H1 (cell line): Measurements from ENCODE around the gene SERINC5. TPM values are rescaled to one million over a fixed set of nuclear protein-coding genes. Genes with fewer than 3 reads are reported as not detected.

Experiments
- CTCF ChIA-PET: fragments of 300-600 bp; sonication (Branson Sonifier 250); formaldehyde crosslinking; loops from one replicate; lab custom pipeline; 2021; ENCODE audit not compliant: partially characterized antibody; lab: Charles Lee
- POLR2A ChIA-PET: fragments of 300-600 bp; sonication (Branson Sonifier 250); formaldehyde crosslinking; loops from one replicate; lab custom pipeline; 2021; ENCODE audit warnings: inconsistent platforms; ENCODE audit not compliant: partially characterized antibody; lab: Charles Lee
- DNase-seq, 2 experiments: peaks; one replicate each; pipeline versions ENCODE4 v3.0.0 to v3.0.0-alpha.2; 2010 to 2022; ENCODE audit warnings: low spot score in 2 of 2, low read depth in 1 of 2, mixed read lengths in 1 of 2
- FAIRE-seq: peaks from 2 replicates; lab custom pipeline; 2011; peaks lifted over from hg19 to GRCh38; lab: Jason Lieb, UNC
- H2AFZ ChIP-seq: 2 replicates; pipeline ENCODE4 v1.8.1; 2012; ENCODE audit warnings: low read length, inconsistent platforms
- H2AK5ac ChIP-seq: 2 replicates; pipeline ENCODE4 v1.6.1; 2013; ENCODE audit warnings: low read depth, low read length
- H2BK120ac ChIP-seq: replicated peaks from 2 replicates; pipeline ENCODE3; 2013; ENCODE audit warnings: low read depth, low read length, inconsistent platforms
- H2BK12ac ChIP-seq: 2 replicates; pipeline ENCODE4 v1.6.1; 2013; ENCODE audit warnings: low read depth, low read length
- H2BK15ac ChIP-seq: 2 replicates; pipeline ENCODE4 v1.6.1; 2013; ENCODE audit warnings: low read length
- H2BK20ac ChIP-seq: 2 replicates; pipeline ENCODE4 v1.6.1; 2013; ENCODE audit warnings: low read length
- H2BK5ac ChIP-seq: 2 replicates; pipeline ENCODE4 v1.6.1; 2013; ENCODE audit warnings: low read depth, low read length
- H3K14ac ChIP-seq: 2 replicates; pipeline ENCODE4 v1.6.1; 2013; ENCODE audit warnings: inconsistent platforms; ENCODE audit not compliant: insufficient read length
- H3K18ac ChIP-seq: 2 replicates; pipeline ENCODE4 v1.6.1; 2013; ENCODE audit warnings: low read length; ENCODE audit errors: extremely low read depth
- H3K23ac ChIP-seq: 2 replicates; pipeline ENCODE4 v1.6.1; 2013; ENCODE audit warnings: inconsistent platforms; ENCODE audit not compliant: insufficient read length
- H3K23me2 ChIP-seq: 2 replicates; pipeline ENCODE4 v1.6.1; 2013; ENCODE audit warnings: low read depth, low read length
- H3K27ac ChIP-seq: 2 replicates; pipeline ENCODE4 v1.6.1; 2011; ENCODE audit warnings: low read depth, low read length, inconsistent platforms
- H3K27me3 ChIP-seq, 4 experiments: replicated peaks in 1 of 4; 1 replicate in 1 of 4; 2 replicates in 3 of 4; pipeline versions ENCODE4 v1.6.1 to v1.8.1; 2011 to 2013; ENCODE audit warnings: low read length in 3 of 4, mild to moderate bottlenecking in 3 of 4, inconsistent platforms in 2 of 4, mixed read lengths in 2 of 4, moderate library complexity in 1 of 4; ENCODE audit not compliant: control insufficient read depth in 3 of 4, insufficient read depth in 3 of 4; ENCODE audit errors: extremely low read depth in 1 of 4
- H3K36me3 ChIP-seq, 4 experiments: 2 replicates each; pipeline versions ENCODE4 v1.6.1 to v1.8.1; 2011 to 2013; ENCODE audit warnings: mild to moderate bottlenecking in 4 of 4, low read length in 3 of 4, moderate library complexity in 2 of 4, control low read depth in 1 of 4, inconsistent platforms in 1 of 4; ENCODE audit not compliant: insufficient read depth in 4 of 4, control insufficient read depth in 2 of 4
- H3K4ac ChIP-seq: replicated peaks from 2 replicates; pipeline ENCODE3; 2013; ENCODE audit warnings: low read length, low read depth, mixed read lengths, inconsistent platforms; ENCODE audit not compliant: insufficient read length
- H3K4me1 ChIP-seq, 4 experiments: replicated peaks in 1 of 4; 1 replicate in 1 of 4; 2 replicates in 3 of 4; pipeline versions ENCODE4 v1.6.1 to v1.8.1; 2011 to 2013; ENCODE audit warnings: low read length in 3 of 4, inconsistent platforms in 2 of 4, mixed read lengths in 1 of 4; ENCODE audit not compliant: insufficient read depth in 4 of 4, control insufficient read depth in 3 of 4
- H3K4me2 ChIP-seq, 2 experiments: 2 replicates each; pipeline versions ENCODE4 v1.6.1 to v1.8.1; 2011 to 2013; ENCODE audit warnings: low read depth in 2 of 2, low read length in 2 of 2, control low read depth in 1 of 2, inconsistent platforms in 1 of 2, mild to moderate bottlenecking in 1 of 2; ENCODE audit not compliant: insufficient read depth in 1 of 2
- H3K4me3 ChIP-seq, 4 experiments: fragments of 200-600, 300-600 bp in 1 of 4; sonication (generic), shearing (Covaris generic), sonication (Bioruptor Twin) in 1 of 4; 2 replicates each; pipeline versions ENCODE4 v1.5.1 to v1.8.1; 2011 to 2016; ENCODE audit warnings: low read length in 4 of 4, low read depth in 3 of 4, control low read depth in 2 of 4, inconsistent platforms in 2 of 4, mild to moderate bottlenecking in 2 of 4, mixed read lengths in 1 of 4, moderate library complexity in 1 of 4; ENCODE audit not compliant: insufficient read depth in 2 of 4; ENCODE audit errors: extremely low read depth in 1 of 4
- H3K56ac ChIP-seq: replicated peaks from 2 replicates; pipeline ENCODE3; 2013; ENCODE audit warnings: low read depth, mild to moderate bottlenecking, mixed read lengths, low read length, inconsistent platforms; ENCODE audit not compliant: insufficient read length
- H3K79me1 ChIP-seq: 2 replicates; pipeline ENCODE4 v1.6.1; 2013; ENCODE audit warnings: low read depth, low read length, control low read depth
- H3K79me2 ChIP-seq, 2 experiments: 2 replicates each; pipeline versions ENCODE4 v1.6.1 to v1.8.1; 2012 to 2013; ENCODE audit warnings: low read length in 2 of 2, mild to moderate bottlenecking in 2 of 2, inconsistent platforms in 1 of 2; ENCODE audit not compliant: insufficient read depth in 2 of 2, control insufficient read depth in 1 of 2
- H3K9ac ChIP-seq, 4 experiments: replicated peaks in 1 of 4; 1 replicate in 1 of 4; 2 replicates in 3 of 4; pipeline versions ENCODE4 v1.6.1 to v1.8.1; 2011 to 2013; ENCODE audit warnings: low read depth in 3 of 4, low read length in 3 of 4, control low read depth in 2 of 4, mild to moderate bottlenecking in 2 of 4, moderate library complexity in 2 of 4, inconsistent platforms in 1 of 4; ENCODE audit errors: extremely low read depth in 1 of 4
- H3K9me3 ChIP-seq, 2 experiments: 2 replicates each; pipeline versions ENCODE4 v1.6.1 to v1.8.1; 2012 to 2013; ENCODE audit warnings: mild to moderate bottlenecking in 2 of 2, moderate library complexity in 2 of 2, control low read depth in 1 of 2, inconsistent platforms in 1 of 2, low read depth in 1 of 2, low read length in 1 of 2, mixed read lengths in 1 of 2; ENCODE audit not compliant: insufficient read depth in 2 of 2
- H4K20me1 ChIP-seq, 2 experiments: replicated peaks in 1 of 2; 2 replicates each; pipeline versions ENCODE3 to v1.8.1; 2011 to 2013; ENCODE audit warnings: inconsistent platforms in 2 of 2, low read length in 2 of 2, mild to moderate bottlenecking in 1 of 2; ENCODE audit not compliant: insufficient read depth in 2 of 2, control insufficient read depth in 1 of 2
- H4K5ac ChIP-seq: 2 replicates; pipeline ENCODE4 v1.6.1; 2013; ENCODE audit warnings: low read length, low read depth, mixed read lengths, inconsistent platforms; ENCODE audit not compliant: insufficient read length
- H4K8ac ChIP-seq: 2 replicates; pipeline ENCODE4 v1.8.0; 2013; ENCODE audit warnings: mild to moderate bottlenecking, moderate library complexity, low read length, inconsistent platforms; ENCODE audit not compliant: insufficient read depth; ENCODE audit errors: extremely low read depth
- H4K91ac ChIP-seq: replicated peaks from 2 replicates; pipeline ENCODE3; 2013; ENCODE audit warnings: low read length, mixed read lengths, inconsistent platforms; ENCODE audit not compliant: insufficient read length
- CTCF ChIP-seq, 3 experiments: IDR thresholded peaks; 1 replicate in 2 of 3; 2 replicates in 1 of 3; pipeline versions ENCODE4 v1.5.1 to v1.6.1; 2011; ENCODE audit warnings: low read length in 3 of 3, mild to moderate bottlenecking in 3 of 3, inconsistent platforms in 2 of 3, low read depth in 1 of 3, moderate library complexity in 1 of 3; ENCODE audit not compliant: insufficient read depth in 1 of 3; ENCODE audit errors: control extremely low read depth in 1 of 3
- GABPA ChIP-seq: IDR thresholded peaks from 2 replicates; pipeline ENCODE4 v1.6.1; 2011; ENCODE audit warnings: mild to moderate bottlenecking, low read length, moderate library complexity, borderline replicate concordance; ENCODE audit not compliant: insufficient read depth
- KDM5A ChIP-seq: fragments of 200-600 bp; IDR thresholded peaks from 2 replicates; pipeline ENCODE4 v1.7.1; 2012; ENCODE audit warnings: mild to moderate bottlenecking, low read length, inconsistent platforms, mixed read lengths
- NANOG ChIP-seq: IDR thresholded peaks from 2 replicates; pipeline ENCODE4 v1.6.1; 2011; ENCODE audit warnings: low read length, low read depth, mild to moderate bottlenecking, inconsistent platforms; ENCODE audit not compliant: insufficient read depth, poor library complexity, severe bottlenecking
- PHF8 ChIP-seq: fragments of 200-600 bp; sonication (generic); conservative IDR thresholded peaks from 2 replicates; pipeline ENCODE4 v1.7.1; 2012; ENCODE audit warnings: low read depth, mild to moderate bottlenecking, inconsistent platforms, low read length, moderate library complexity
- POLR2AphosphoS5 ChIP-seq: IDR thresholded peaks from 2 replicates; pipeline ENCODE4 v1.6.1; 2011; ENCODE audit warnings: low read depth, low read length
- SAP30 ChIP-seq: fragments of 300-600 bp; sonication (generic); IDR thresholded peaks from 2 replicates; pipeline ENCODE4 v1.7.1; 2012; ENCODE audit warnings: low read length, moderate library complexity, mild to moderate bottlenecking, inconsistent platforms; ENCODE audit not compliant: insufficient read depth, insufficient replicate concordance
- SIX5 ChIP-seq: IDR thresholded peaks from 2 replicates; pipeline ENCODE4 v1.6.1; 2011; ENCODE audit warnings: mild to moderate bottlenecking, low read depth, low read length
- SP4 ChIP-seq: IDR thresholded peaks from 2 replicates; pipeline ENCODE4 v1.6.1; 2012; ENCODE audit warnings: low read length, inconsistent platforms
- SRF ChIP-seq: IDR thresholded peaks from 2 replicates; pipeline ENCODE4 v1.6.1; 2011; ENCODE audit warnings: mild to moderate bottlenecking, low read depth, low read length, moderate library complexity
- TAF1 ChIP-seq: IDR thresholded peaks from 2 replicates; pipeline ENCODE4 v1.6.1; 2011; ENCODE audit warnings: mild to moderate bottlenecking, low read depth, low read length
- TBP ChIP-seq: IDR thresholded peaks from 2 replicates; pipeline ENCODE4 v1.6.1; 2011; ENCODE audit warnings: low read depth, low read length, improper control_type of control experiment
- WGBS, 2 experiments: shearing (Covaris generic) in 1 of 2; methylation state at CpG; one replicate each; pipeline versions ENCODE4 v1.1.6 to v1.1.7; 2013 to 2015; ENCODE audit warnings: low lambda C conversion rate in 2 of 2, mixed read lengths in 2 of 2, inconsistent platforms in 1 of 2, low coverage in 1 of 2, missing lambda C conversion rate in 1 of 2; ENCODE audit not compliant: insufficient replicate concordance in 2 of 2, insufficient coverage in 1 of 2, insufficient read length in 1 of 2; ENCODE audit errors: extremely low coverage in 1 of 2, missing lambda C conversion rate in 1 of 2; 5-methylcytosine and 5-hydroxymethylcytosine counted together
- polyA plus RNA-seq, 7 experiments: library from polyadenylated mRNA; depleted of rRNA in 3 of 7; stranded (reverse) in 5 of 7; unstranded in 2 of 7; fragments of >200 nt in 5 of 7; fragments of 200-250 nt in 2 of 7; gene quantifications; 1 replicate in 5 of 7; 2 replicates in 1 of 7; 4 replicates in 1 of 7; pipeline versions ENCODE4 v1.2.1 to v1.2.3, GENCODE V29; 2011 to 2013; ENCODE audit warnings: missing spikeins in 2 of 7, mixed read lengths in 2 of 7
- total RNA-seq: library from RNA; stranded (reverse); fragmentation: NEBNext Ultra II Directional; extraction: Animal tissue kit (Norgen Biotek cat#: 25700); gene quantifications from 2 replicates; pipeline ENCODE4 v1.2.1, GENCODE V29; 2021

SERINC5 gene
- total and polyA plus RNA-seq, 2 of the 8 experiments (the other 6 are each of a cell fraction or from before 2014, with no cell fraction given), result 32.2 to 149 TPM

GRCh38 chr5:80288177-80288576, 32.3 kb upstream of the SERINC5 start:
- Histone ChIP-seq H3K4me3 (no peak overlapping the region), H3K23me2 (no peaks in the 10 kb centered on the region), H3K9ac (no peak overlapping the region), H2BK12ac (no peak overlapping the region), H3K79me1 (no peaks in the 10 kb centered on the region), H3K9me3 (no peaks in the 10 kb centered on the region), H3K18ac (no peak overlapping the region), H3K27me3 (no peaks in the 10 kb centered on the region), H3K4me2 (no peak overlapping the region), H4K8ac (no peak overlapping the region), H3K79me2 (no peaks in the 10 kb centered on the region), H3K27ac (no peak overlapping the region), H3K4ac (no peak overlapping the region), H4K91ac (no peak overlapping the region), H3K23ac (no peak overlapping the region), H2BK120ac (no peak overlapping the region), H3K36me3 (no peaks in the 10 kb centered on the region), H3K14ac (no peak overlapping the region), H2AK5ac (no peak overlapping the region), H2AFZ (no peak overlapping the region), H2BK20ac (no peak overlapping the region), H2BK15ac (no peak overlapping the region), H4K20me1 (no peaks in the 10 kb centered on the region), H3K4me1 (no peaks in the 10 kb centered on the region), H3K56ac (no peak overlapping the region), H2BK5ac (no peak overlapping the region), H4K5ac (no peak overlapping the region)
- ChIA-PET CTCF (interaction anchor here (0.5 to 1.5 kb wide), 6 partner anchors 8 to 409 kb away, joined by 3 to 6 read pairs (median 4); no protein-coding TSS in a partner anchor), POLR2A (interaction anchor here (1.7 kb wide), 1 partner anchor 31 kb away, joined by 3 read pairs; no protein-coding TSS in a partner anchor)
- WGBS, 2 experiments, result 64% methylated on average over 2 of the region's 2 CpGs; no CpG with 5 or more reads in 1 of the 2 experiments
- DNase-seq, result no peak
- no peak for FAIRE-seq
- TF ChIP-seq SIX5, result no peak
- no peak for TF ChIP-seq TAF1
- no peak for TF ChIP-seq NANOG
- TF ChIP-seq TBP, result no peak
- no peak for TF ChIP-seq CTCF (IDR thresholded peaks at IDR 0.05; ENCODE audit: control extremely low read depth in 1 of 3, insufficient read depth in 1 of 3, low read depth in 1 of 3, low read length in 3 of 3)
- TF ChIP-seq SAP30, result no peak
- no peak for TF ChIP-seq PHF8
- no peak for TF ChIP-seq SRF
- TF ChIP-seq POLR2AphosphoS5, result no peak
- TF ChIP-seq GABPA, result no peak
- no peak for TF ChIP-seq KDM5A
- TF ChIP-seq SP4, result no peak
